BE2C (cell line): ENCODE results near the gene SH3TC1.

ENCODE experiments used
- DNase-seq: peaks from one replicate; pipeline ENCODE4 v3.0.0-alpha.2; 2020
- H3K27me3 ChIP-seq: fragments of 250-450 bp; sonication (Bioruptor Pico); 2 replicates; pipeline ENCODE4 v1.5.1; 2020; ENCODE audit warnings: mild to moderate bottlenecking
- H3K36me3 ChIP-seq: fragments of 250-450 bp; sonication (Bioruptor Pico); 2 replicates; pipeline ENCODE4 v1.5.1; 2020; ENCODE audit warnings: mild to moderate bottlenecking
- H3K4me1 ChIP-seq: fragments of 250-450 bp; sonication (Bioruptor Pico); 2 replicates; pipeline ENCODE4 v1.5.1; 2020
- H3K4me3 ChIP-seq: 2 replicates; pipeline ENCODE4 v1.5.1; 2011; ENCODE audit warnings: low read depth, low read length
- H3K9me3 ChIP-seq: fragments of 250-450 bp; sonication (Bioruptor Pico); 2 replicates; pipeline ENCODE4 v1.5.1; 2020
- CTCF ChIP-seq: IDR thresholded peaks from 2 replicates; pipeline ENCODE4 v1.5.1; 2012; ENCODE audit warnings: mild to moderate bottlenecking, low read depth, low read length

The SH3TC1 gene

GRCh38 chr4:8272472-8273428 is 73.7 kb downstream of the SH3TC1 start:
- H3K4me1 ChIP-seq: peaks cover 18% of the 10 kb centered on the region
- no peaks in the 10 kb centered on the region for H3K36me3 ChIP-seq
- no peak overlapping the region for H3K4me3 ChIP-seq
- no peak for DNase-seq
- H3K27me3 ChIP-seq: no peaks in the 10 kb centered on the region
- TF ChIP-seq CTCF: no peak
- H3K9me3 ChIP-seq: no peaks in the 10 kb centered on the region

- Histone ChIP-seq H3K36me3 (no peaks in the 10 kb centered on the region), H3K27me3 (no peaks in the 10 kb centered on the region), H3K9me3 (no peaks in the 10 kb centered on the region), H3K4me3 (no peak overlapping the region), H3K4me1 (peaks cover 18% of the 10 kb centered on the region)
- TF ChIP-seq CTCF: no peak
- DNase-seq: no peak
Observed at GRCh38 chr4:8273450-8273849, 74.4 kb downstream of the SH3TC1 start.

- Histone ChIP-seq H3K4me3 (no peak overlapping the region), H3K27me3 (no peaks in the 10 kb centered on the region), H3K4me1 (peaks cover 18% of the 10 kb centered on the region), H3K36me3 (no peaks in the 10 kb centered on the region), H3K9me3 (no peaks in the 10 kb centered on the region)
- DNase-seq: no peak
- TF ChIP-seq CTCF: no peak
Observed at GRCh38 chr4:8274066-8274652, 75.1 kb downstream of the SH3TC1 start.

GRCh38 chr4:8274765-8275547 is 75.9 kb downstream of the SH3TC1 start:
- Histone ChIP-seq H3K4me3 (no peak overlapping the region), H3K36me3 (no peaks in the 10 kb centered on the region), H3K4me1 (peaks cover 18% of the 10 kb centered on the region), H3K27me3 (no peaks in the 10 kb centered on the region), H3K9me3 (no peaks in the 10 kb centered on the region)
- DNase-seq: peak; percentile 94
- TF ChIP-seq CTCF: peak; percentile 57

- Histone ChIP-seq H3K36me3 (no peaks in the 10 kb centered on the region), H3K9me3 (no peaks in the 10 kb centered on the region), H3K4me3 (no peak overlapping the region), H3K27me3 (no peaks in the 10 kb centered on the region), H3K4me1 (peaks cover 18% of the 10 kb centered on the region)
- TF ChIP-seq CTCF: no peak
- no peak for DNase-seq
Observed at GRCh38 chr4:8275548-8275910, 76.4 kb downstream of the SH3TC1 start.
